Loucy (cell line): Measurements from ENCODE around the gene TMOD4.

Experiments used
- H2AFZ ChIP-seq: fragments of 200-600 bp; sonication (generic); 2 replicates; pipeline ENCODE4 v1.6.0; 2016; ENCODE audit warnings: antibody characterized with exemption, mild to moderate bottlenecking, low read length, moderate library complexity
- H3F3A ChIP-seq: fragments of 200-600 bp; 2 replicates; pipeline ENCODE4 v1.6.0; 2016; ENCODE audit warnings: antibody characterized with exemption, low read depth, mild to moderate bottlenecking
- H3K27me3 ChIP-seq: fragments of 200-600 bp; sonication (generic); 2 replicates; pipeline ENCODE4 v1.6.1; 2014; ENCODE audit warnings: low read length, mild to moderate bottlenecking; ENCODE audit not compliant: insufficient read depth, poor library complexity, severe bottlenecking
- H3K36me3 ChIP-seq: fragments of 200-600 bp; sonication (generic); 2 replicates; pipeline ENCODE4 v1.6.1; 2016; ENCODE audit warnings: low read length; ENCODE audit not compliant: insufficient read depth
- H3K4me1 ChIP-seq: fragments of 200-600 bp; sonication (generic); 2 replicates; pipeline ENCODE4 v1.5.1; 2014; ENCODE audit warnings: low read length, mild to moderate bottlenecking; ENCODE audit not compliant: insufficient read depth, poor library complexity, severe bottlenecking
- H3K4me2 ChIP-seq: fragments of 200-600 bp; sonication (generic); 2 replicates; pipeline ENCODE4 v1.6.0; 2014; ENCODE audit warnings: antibody characterized with exemption, low read length, low read depth, mild to moderate bottlenecking; ENCODE audit not compliant: poor library complexity, severe bottlenecking
- H3K4me3 ChIP-seq: fragments of 200-600 bp; sonication (generic); 2 replicates; pipeline ENCODE4 v1.5.1; 2014; ENCODE audit warnings: low read length, mild to moderate bottlenecking, mixed read lengths; ENCODE audit not compliant: poor library complexity, severe bottlenecking
- H3K79me2 ChIP-seq: fragments of 200-600 bp; sonication (generic); 2 replicates; pipeline ENCODE4 v1.6.1; 2014; ENCODE audit warnings: low read length; ENCODE audit not compliant: insufficient read depth
- H3K9ac ChIP-seq: fragments of 200-600 bp; sonication (generic); 2 replicates; pipeline ENCODE4 v1.6.0; 2014; ENCODE audit warnings: mild to moderate bottlenecking, low read depth, low read length, moderate library complexity; ENCODE audit not compliant: poor library complexity, severe bottlenecking
- H3K9me2 ChIP-seq: fragments of 200-600 bp; sonication (generic); replicated peaks from 2 replicates; pipeline ENCODE4 v1.6.1; 2016; ENCODE audit warnings: low read depth, low read length, mixed read lengths
- H3K9me3 ChIP-seq: fragments of 200-600 bp; sonication (generic); 2 replicates; pipeline ENCODE4 v1.6.1; 2014; ENCODE audit warnings: mild to moderate bottlenecking, antibody characterized with exemption, low read length, low read depth; ENCODE audit not compliant: insufficient read depth
- H4K20me1 ChIP-seq: fragments of 200-600 bp; sonication (generic); 2 replicates; pipeline ENCODE4 v1.6.0; 2014; ENCODE audit warnings: antibody characterized with exemption, low read length, mild to moderate bottlenecking; ENCODE audit not compliant: insufficient read depth, poor library complexity, severe bottlenecking
- CTCF ChIP-seq: fragments of 200-600 bp; sonication (generic); conservative IDR thresholded peaks from 2 replicates; pipeline ENCODE4 v1.5.1; 2014; ENCODE audit warnings: mild to moderate bottlenecking, antibody characterized with exemption, low read length
- EZH2phosphoT487 ChIP-seq: fragments of 200-600 bp; IDR thresholded peaks from 2 replicates; pipeline ENCODE4 v1.6.1; 2018; ENCODE audit warnings: antibody characterized with exemption, mild to moderate bottlenecking, moderate library complexity, borderline replicate concordance

Gene TMOD4

GRCh38 chr1:151199873-151200581 lies 24.2 kb upstream of the TMOD4 start:
- H3K9me3 ChIP-seq, result no peaks in the 10 kb centered on the region
- H3K4me1 ChIP-seq, result peaks cover 51% of the 10 kb centered on the region
- no peaks in the 10 kb centered on the region for H3K9me2 ChIP-seq
- peaks cover 54% of the 10 kb centered on the region for H4K20me1 ChIP-seq
- H3K27me3 ChIP-seq, result no peaks in the 10 kb centered on the region
- peak overlapping the region; percentile 86 for H3K4me3 ChIP-seq
- peaks cover 65% of the 10 kb centered on the region for H3K79me2 ChIP-seq
- no peak for TF ChIP-seq CTCF
- no peak for TF ChIP-seq EZH2phosphoT487
- peaks cover 7% of the 10 kb centered on the region; the same call in 1 of the 2 replicates for H3K36me3 ChIP-seq
- H3K9ac ChIP-seq, result peak overlapping the region; percentile 84
- no peaks in the 10 kb centered on the region for H3F3A ChIP-seq
- H3K4me2 ChIP-seq, result peak overlapping the region; percentile 97
- no peak overlapping the region for H2AFZ ChIP-seq

- H3K4me1 ChIP-seq, result peaks cover 39% of the 10 kb centered on the region
Measured at GRCh38 chr1:151198254-151199127, 22.7 kb upstream of the TMOD4 start, which contains the start of gene PIP5K1A. PIP5K1A (plus strand) TSS chr1:151198552; CDS start chr1:151198997, 445 bp downstream.

More at GRCh38 chr1:151198254-151199127, 22.7 kb upstream of the TMOD4 start, which contains the start of gene PIP5K1A:
- Histone ChIP-seq H3K4me2 (peak within 1 kb of the TSS; percentile 97), H3K9me3 (no peaks in the 10 kb centered on the region), H3F3A (no peaks in the 10 kb centered on the region; the same call in 1 of the 2 replicates), H4K20me1 (peaks cover 39% of the 10 kb centered on the region), H3K9ac (peak within 1 kb of the TSS; percentile 84), H3K9me2 (no peaks in the 10 kb centered on the region), H3K4me3 (peak within 1 kb of the TSS; percentile 86), H2AFZ (peak within 1 kb of the TSS; percentile 98), H3K79me2 (peaks cover 50% of the 10 kb centered on the region), H3K27me3 (no peaks in the 10 kb centered on the region), H3K36me3 (peaks cover 4% of the 10 kb centered on the region; the same call in 1 of the 2 replicates)
- TF ChIP-seq EZH2phosphoT487 (no peak), CTCF (no peak)
